ENCODE measurements around the gene MAP3K7. TPM values are rescaled to one million over a fixed set of nuclear protein-coding genes. Genes with fewer than 3 reads are reported as not detected.

MAP3K7 gene
- total and polyA plus RNA-seq, 11 donors: 9.6 to 26.1 (median 18.0) TPM

DNA sequence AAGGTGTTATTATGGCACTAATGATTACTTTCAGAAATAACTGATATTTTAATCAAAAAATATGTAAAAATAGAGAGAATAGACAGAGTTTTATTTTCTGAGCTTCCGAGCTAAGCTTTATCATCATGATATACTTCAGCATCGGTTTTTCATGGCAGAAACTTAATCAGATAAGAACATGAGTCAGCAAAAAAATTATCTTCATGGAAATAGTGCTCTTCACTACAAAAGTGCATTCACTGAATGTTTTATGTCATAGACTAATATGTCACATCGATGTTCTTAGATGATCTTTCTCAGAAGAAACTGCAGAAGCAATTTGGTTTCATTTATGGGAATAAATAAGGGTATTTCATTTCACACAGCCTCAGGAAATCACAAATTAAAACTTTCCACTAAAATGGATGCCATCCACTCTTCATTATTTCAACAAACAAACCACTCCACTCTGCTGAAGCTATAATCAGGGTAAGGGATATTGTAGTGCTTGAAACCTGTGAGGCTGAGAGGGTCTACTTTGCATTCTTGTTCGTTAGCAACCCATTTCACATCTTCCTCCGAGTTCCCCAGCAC lies 10.2 kb upstream of the MAP3K7 start:
- Histone ChIP-seq H3K27ac (no peak overlapping the region), H3K4me3 (no peak overlapping the region), H3K4me1 (no peaks in the 10 kb centered on the region), H3K27me3 (peaks cover 0 to 35% (median 0%) of the 10 kb centered on the region in 9 donors), H3K9me3 (no peaks in the 10 kb centered on the region), H3K36me3 (no peaks in the 10 kb centered on the region)
- WGBS, 4 donors: 54 to 67% (median 58%) methylated on average over 5 of the region's 5 CpGs
- TF ChIP-seq, protein P1, sequence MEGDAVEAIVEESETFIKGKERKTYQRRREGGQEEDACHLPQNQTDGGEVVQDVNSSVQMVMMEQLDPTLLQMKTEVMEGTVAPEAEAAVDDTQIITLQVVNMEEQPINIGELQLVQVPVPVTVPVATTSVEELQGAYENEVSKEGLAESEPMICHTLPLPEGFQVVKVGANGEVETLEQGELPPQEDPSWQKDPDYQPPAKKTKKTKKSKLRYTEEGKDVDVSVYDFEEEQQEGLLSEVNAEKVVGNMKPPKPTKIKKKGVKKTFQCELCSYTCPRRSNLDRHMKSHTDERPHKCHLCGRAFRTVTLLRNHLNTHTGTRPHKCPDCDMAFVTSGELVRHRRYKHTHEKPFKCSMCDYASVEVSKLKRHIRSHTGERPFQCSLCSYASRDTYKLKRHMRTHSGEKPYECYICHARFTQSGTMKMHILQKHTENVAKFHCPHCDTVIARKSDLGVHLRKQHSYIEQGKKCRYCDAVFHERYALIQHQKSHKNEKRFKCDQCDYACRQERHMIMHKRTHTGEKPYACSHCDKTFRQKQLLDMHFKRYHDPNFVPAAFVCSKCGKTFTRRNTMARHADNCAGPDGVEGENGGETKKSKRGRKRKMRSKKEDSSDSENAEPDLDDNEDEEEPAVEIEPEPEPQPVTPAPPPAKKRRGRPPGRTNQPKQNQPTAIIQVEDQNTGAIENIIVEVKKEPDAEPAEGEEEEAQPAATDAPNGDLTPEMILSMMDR (IDR thresholded peaks at IDR 0.05): no peak
- no peak for TF ChIP-seq POLR2A (IDR thresholded peaks at IDR 0.05)
- ATAC-seq (no peak), DNase-seq (no peak)
- intact Hi-C loops (cut with DNase I): no loop called here

- no peaks in the 10 kb centered on the region for H3K36me3 ChIP-seq
- TF ChIP-seq POLR2A (IDR thresholded peaks at IDR 0.05): no peak
- TF ChIP-seq, protein P1 (IDR thresholded peaks at IDR 0.05): no peak
- ATAC-seq: no peak
- DNase-seq: no peak
- H3K9me3 ChIP-seq: no peaks in the 10 kb centered on the region
- no peaks in the 10 kb centered on the region for H3K4me1 ChIP-seq
- WGBS, 4 donors: 57 to 65% (median 63%) methylated on average over 3 of the region's 3 CpGs
- H3K4me3 ChIP-seq: no peak overlapping the region
- no peak overlapping the region for H3K27ac ChIP-seq
- peaks cover 0 to 34% (median 0%) of the 10 kb centered on the region in 9 donors for H3K27me3 ChIP-seq
- intact Hi-C loops (cut with DNase I): no loop called here
Observed at GRCh38 chr6:90595854-90596253, 9.0 kb upstream of the MAP3K7 start.

DNA sequence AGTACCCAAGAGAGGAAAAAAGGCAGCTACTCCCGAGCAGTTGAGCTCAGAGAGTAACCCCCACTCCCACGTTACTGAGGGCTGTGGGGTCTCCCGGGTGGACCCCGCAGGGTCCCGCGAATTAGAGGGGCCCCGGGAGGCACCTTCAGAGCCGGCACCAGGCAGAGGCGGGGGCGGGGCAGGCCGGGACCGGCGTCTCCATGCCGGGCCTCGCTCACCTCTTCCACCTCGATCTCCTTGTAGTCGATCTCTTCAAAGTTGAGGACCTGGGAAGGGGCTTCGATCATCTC lies 381 bp downstream of the MAP3K7 start:
- 0% methylated on average over 8 to 18 of the region's 18 CpGs for WGBS, 4 donors
- peak overlapping the region; percentile 86 to 96 (median 94) for H3K27ac ChIP-seq
- H3K4me1 ChIP-seq: peaks cover 8 to 46% (median 32%) of the 10 kb centered on the region in 12 donors
- H3K4me3 ChIP-seq: peak overlapping the region; percentile 67 to 99 (median 95)
- intact Hi-C loops (cut with DNase I): no loop called here
- H3K27me3 ChIP-seq: peaks cover 0 to 3% (median 0%) of the 10 kb centered on the region in 9 donors
- no peaks in the 10 kb centered on the region for H3K9me3 ChIP-seq
- peak in 3 of 4 donors; percentile 28 to 48 (median 48) for ATAC-seq
- no peaks in the 10 kb centered on the region for H3K36me3 ChIP-seq
- no peak for TF ChIP-seq POLR2A (IDR thresholded peaks at IDR 0.05)
- TF ChIP-seq, protein P1 (IDR thresholded peaks at IDR 0.05): no peak
- DNase-seq: no peak

- Histone ChIP-seq H3K9me3 (no peaks in the 10 kb centered on the region), H3K36me3 (no peaks in the 10 kb centered on the region), H3K27ac (no peak overlapping the region), H3K4me1 (peaks cover 8 to 52% (median 41%) of the 10 kb centered on the region in 12 donors), H3K4me3 (peak overlapping the region in 7 of 12 donors; percentile 76 to 99 (median 93)), H3K27me3 (no peaks in the 10 kb centered on the region)
- DNase-seq (no peak), ATAC-seq (no peak)
- TF ChIP-seq POLR2A (IDR thresholded peaks at IDR 0.05): no peak
- TF ChIP-seq, protein P1 (IDR thresholded peaks at IDR 0.05): no peak
- intact Hi-C loops (cut with DNase I): no loop called here
- 53 to 81% (median 76%) methylated on average over 2 of the region's 2 CpGs for WGBS, 4 donors
Observed at GRCh38 chr6:90584636-90585255, 2.1 kb downstream of the MAP3K7 start.
